Uterine smooth muscle cell (primary cell): Measurements from ENCODE around the gene GDAP2. TPM values are rescaled to one million over a fixed set of nuclear protein-coding genes. Genes with fewer than 3 reads are reported as not detected.

ENCODE experiments used
- total RNA-seq: library from RNA; depleted of rRNA; stranded (reverse); fragments of >200 nt; gene quantifications from 2 replicates; pipeline ENCODE4 v1.2.3, GENCODE V29; 2014

The GDAP2 gene, protein sequence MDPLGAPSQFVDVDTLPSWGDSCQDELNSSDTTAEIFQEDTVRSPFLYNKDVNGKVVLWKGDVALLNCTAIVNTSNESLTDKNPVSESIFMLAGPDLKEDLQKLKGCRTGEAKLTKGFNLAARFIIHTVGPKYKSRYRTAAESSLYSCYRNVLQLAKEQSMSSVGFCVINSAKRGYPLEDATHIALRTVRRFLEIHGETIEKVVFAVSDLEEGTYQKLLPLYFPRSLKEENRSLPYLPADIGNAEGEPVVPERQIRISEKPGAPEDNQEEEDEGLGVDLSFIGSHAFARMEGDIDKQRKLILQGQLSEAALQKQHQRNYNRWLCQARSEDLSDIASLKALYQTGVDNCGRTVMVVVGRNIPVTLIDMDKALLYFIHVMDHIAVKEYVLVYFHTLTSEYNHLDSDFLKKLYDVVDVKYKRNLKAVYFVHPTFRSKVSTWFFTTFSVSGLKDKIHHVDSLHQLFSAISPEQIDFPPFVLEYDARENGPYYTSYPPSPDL
- total RNA-seq = 23.0 and 24.6 TPM in 2 replicates

DNA sequence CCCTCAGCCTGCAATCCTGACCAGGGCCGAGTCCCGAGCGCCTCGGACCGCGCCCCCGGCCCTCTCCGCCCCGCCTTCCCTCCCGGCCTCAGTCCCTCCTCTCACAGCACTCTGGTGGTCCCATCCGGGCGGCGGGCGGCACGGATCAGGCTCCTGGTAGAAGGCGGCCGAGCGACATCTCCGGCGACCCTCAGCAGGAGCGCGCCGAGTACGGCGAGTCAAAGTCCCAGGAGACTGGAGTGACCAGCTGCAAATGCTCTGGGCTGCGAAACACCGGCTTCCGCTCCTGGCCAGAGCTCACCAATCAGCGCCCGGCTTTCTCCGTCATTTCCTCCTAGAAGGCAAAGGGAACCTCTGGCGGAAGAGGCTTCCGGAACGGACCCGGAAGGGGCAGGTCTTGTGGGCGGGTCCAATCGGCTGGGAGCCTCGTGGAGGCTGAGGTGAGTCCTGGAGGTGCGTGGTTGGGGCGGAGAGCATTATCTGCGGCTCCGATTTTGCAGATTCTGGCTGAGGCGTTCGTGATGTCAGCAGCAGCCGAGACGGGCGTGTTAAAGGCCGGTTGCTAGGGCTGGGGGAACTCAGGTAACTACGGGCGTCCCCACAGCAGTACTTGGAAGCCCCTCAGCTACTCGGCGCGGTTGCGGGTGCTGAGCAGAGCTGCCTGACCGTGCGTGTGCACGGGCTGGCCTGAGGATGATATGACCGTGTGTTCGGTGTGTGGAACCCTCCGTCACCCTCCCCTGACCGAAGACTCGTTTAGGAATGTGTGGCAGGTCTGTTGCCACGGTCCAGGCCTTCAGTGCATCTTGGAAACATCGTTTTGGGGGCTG lies at the start of gene GDAP2, which contains the start of gene WDR3:
TSS of gene GDAP2 (minus strand) at position 279 of the 830 bp plus-strand sequence. CDS start 9,264 bp downstream, outside the sequence.
TSS of gene WDR3 (plus strand) at position 397 of the 830 bp plus-strand sequence. CDS start 3,581 bp downstream, outside the sequence.

Other genes with a start within 250 kb of the GDAP2 start
- gene WDR3, start 118 bp upstream of the GDAP2 start, total RNA-seq = 28.6 and 44.5 TPM in 2 replicates